Measurements from ENCODE around the gene ADAP1. TPM values are rescaled to one million over a fixed set of nuclear protein-coding genes. Genes with fewer than 3 reads are reported as not detected.

Gene ADAP1
- total RNA-seq, 2 donors from 2014 or later = 24.5 to 24.6 TPM

- DNase-seq (ENCODE audit: low spot score) (no peak), ATAC-seq (ENCODE audit: insufficient number of reproducible peaks, low FRiP score, low read depth) (no peak)
- H3K36me3 ChIP-seq = peaks cover 5% of the 10 kb centered on the region
- H3K27ac ChIP-seq = no peak overlapping the region
- no peak for TF ChIP-seq CTCF (IDR thresholded peaks at IDR 0.05)
- H3K4me1 ChIP-seq (ENCODE audit: control insufficient read depth in 1 of 2, low read depth in 2 of 2) = peaks cover 15 to 23% of the 10 kb centered on the region in 2 donors
- H3K27me3 ChIP-seq (replicated peaks; ENCODE audit: insufficient read depth) = no peaks in the 10 kb centered on the region
- H3K4me3 ChIP-seq = no peak overlapping the region
- H3K9me3 ChIP-seq = no peaks in the 10 kb centered on the region
These were observed 23.5 kb upstream of the ADAP1 start for GRCh38 chr7:978049-978346.

- Histone ChIP-seq H3K4me1 (ENCODE audit: control insufficient read depth in 1 of 2, low read depth in 2 of 2) (peaks cover 15 to 26% of the 10 kb centered on the region in 2 donors), H3K36me3 (peaks cover 7% of the 10 kb centered on the region), H3K27me3 (replicated peaks; ENCODE audit: insufficient read depth) (no peaks in the 10 kb centered on the region), H3K4me3 (no peak overlapping the region), H3K27ac (no peak overlapping the region), H3K9me3 (no peaks in the 10 kb centered on the region)
- no peak for ATAC-seq (ENCODE audit: insufficient number of reproducible peaks, low FRiP score, low read depth)
- no peak for TF ChIP-seq CTCF (IDR thresholded peaks at IDR 0.05)
- no peak for DNase-seq (ENCODE audit: low spot score)
These were observed 23.0 kb upstream of the ADAP1 start for GRCh38 chr7:977326-978048.

GRCh38 chr7:976901-977325 is 22.4 kb upstream of the ADAP1 start:
- TF ChIP-seq CTCF (IDR thresholded peaks at IDR 0.05) = no peak
- H3K36me3 ChIP-seq = peaks cover 13% of the 10 kb centered on the region
- no peak overlapping the region for H3K4me3 ChIP-seq
- H3K27ac ChIP-seq = no peak overlapping the region
- H3K9me3 ChIP-seq = no peaks in the 10 kb centered on the region
- ATAC-seq (ENCODE audit: insufficient number of reproducible peaks, low FRiP score, low read depth) (no peak), DNase-seq (ENCODE audit: low spot score) (no peak)
- no peaks in the 10 kb centered on the region for H3K27me3 ChIP-seq (replicated peaks; ENCODE audit: insufficient read depth)
- peaks cover 15 to 26% of the 10 kb centered on the region in 2 donors for H3K4me1 ChIP-seq (ENCODE audit: control insufficient read depth in 1 of 2, low read depth in 2 of 2)

GRCh38 chr7:975702-976473 is 21.4 kb upstream of the ADAP1 start:
- no peak for TF ChIP-seq CTCF (IDR thresholded peaks at IDR 0.05)
- no peaks in the 10 kb centered on the region for H3K27me3 ChIP-seq (replicated peaks; ENCODE audit: insufficient read depth)
- no peak overlapping the region for H3K27ac ChIP-seq
- peaks cover 15 to 26% of the 10 kb centered on the region in 2 donors for H3K4me1 ChIP-seq (ENCODE audit: control insufficient read depth in 1 of 2, low read depth in 2 of 2)
- DNase-seq (ENCODE audit: low spot score) (no peak), ATAC-seq (ENCODE audit: insufficient number of reproducible peaks, low FRiP score, low read depth) (no peak)
- no peaks in the 10 kb centered on the region for H3K9me3 ChIP-seq
- peak overlapping the region; percentile 100 for H3K4me3 ChIP-seq
- peaks cover 19% of the 10 kb centered on the region for H3K36me3 ChIP-seq

- Histone ChIP-seq H3K27me3 (replicated peaks; ENCODE audit: insufficient read depth) (no peaks in the 10 kb centered on the region), H3K36me3 (peaks cover 22% of the 10 kb centered on the region), H3K4me3 (peak within 1 kb of the TSS; percentile 100), H3K27ac (peak within 1 kb of the TSS; percentile 97 to 99), H3K9me3 (no peaks in the 10 kb centered on the region), H3K4me1 (ENCODE audit: control insufficient read depth in 1 of 2, low read depth in 2 of 2) (peaks cover 15 to 26% of the 10 kb centered on the region in 2 donors)
- DNase-seq (ENCODE audit: low spot score) (peak; percentile 50), ATAC-seq (ENCODE audit: insufficient number of reproducible peaks, low FRiP score, low read depth) (peak; percentile 74)
- no peak for TF ChIP-seq CTCF (IDR thresholded peaks at IDR 0.05)
These were observed 20.6 kb upstream of the ADAP1 start, which contains the start of gene COX19 for GRCh38 chr7:974820-975681. Gene COX19, minus strand, starts transcription at chr7:975549. Its CDS starts 40 bp downstream, at chr7:975509.

Data from thoracic aorta (tissue), 2 donors.